Measurements from ENCODE around the gene PDZD4.

PDZD4 gene

GRCh38 chrX:153791104-153791852, 39.1 kb downstream of the PDZD4 start:
- H3K4me1 ChIP-seq (ENCODE audit: low read depth, poor library complexity, severe bottlenecking): peaks cover 6% of the 10 kb centered on the region
- no peak overlapping the region for H3K27ac ChIP-seq
- H2AFZ ChIP-seq (ENCODE audit: low read depth): no peak overlapping the region
- no peaks in the 10 kb centered on the region for H3K27me3 ChIP-seq (ENCODE audit: insufficient read depth, low read depth)
- TF ChIP-seq, protein P1, sequence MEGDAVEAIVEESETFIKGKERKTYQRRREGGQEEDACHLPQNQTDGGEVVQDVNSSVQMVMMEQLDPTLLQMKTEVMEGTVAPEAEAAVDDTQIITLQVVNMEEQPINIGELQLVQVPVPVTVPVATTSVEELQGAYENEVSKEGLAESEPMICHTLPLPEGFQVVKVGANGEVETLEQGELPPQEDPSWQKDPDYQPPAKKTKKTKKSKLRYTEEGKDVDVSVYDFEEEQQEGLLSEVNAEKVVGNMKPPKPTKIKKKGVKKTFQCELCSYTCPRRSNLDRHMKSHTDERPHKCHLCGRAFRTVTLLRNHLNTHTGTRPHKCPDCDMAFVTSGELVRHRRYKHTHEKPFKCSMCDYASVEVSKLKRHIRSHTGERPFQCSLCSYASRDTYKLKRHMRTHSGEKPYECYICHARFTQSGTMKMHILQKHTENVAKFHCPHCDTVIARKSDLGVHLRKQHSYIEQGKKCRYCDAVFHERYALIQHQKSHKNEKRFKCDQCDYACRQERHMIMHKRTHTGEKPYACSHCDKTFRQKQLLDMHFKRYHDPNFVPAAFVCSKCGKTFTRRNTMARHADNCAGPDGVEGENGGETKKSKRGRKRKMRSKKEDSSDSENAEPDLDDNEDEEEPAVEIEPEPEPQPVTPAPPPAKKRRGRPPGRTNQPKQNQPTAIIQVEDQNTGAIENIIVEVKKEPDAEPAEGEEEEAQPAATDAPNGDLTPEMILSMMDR (conservative IDR thresholded peaks at IDR 0.05; ENCODE audit: low read depth, low read length): no peak
- no peaks in the 10 kb centered on the region for H3K36me3 ChIP-seq (ENCODE audit: insufficient read depth)
- H4K20me1 ChIP-seq (ENCODE audit: insufficient read depth): no peaks in the 10 kb centered on the region
- peaks cover 30% of the 10 kb centered on the region for H3K79me2 ChIP-seq (ENCODE audit: insufficient read depth, low read depth)
- no peak overlapping the region for H3K4me2 ChIP-seq
- H3K9ac ChIP-seq: no peak overlapping the region
- no peak overlapping the region for H3K4me3 ChIP-seq (IDR thresholded peaks at IDR 0.05; ENCODE audit: insufficient read depth, low read depth, low read length)

DNA sequence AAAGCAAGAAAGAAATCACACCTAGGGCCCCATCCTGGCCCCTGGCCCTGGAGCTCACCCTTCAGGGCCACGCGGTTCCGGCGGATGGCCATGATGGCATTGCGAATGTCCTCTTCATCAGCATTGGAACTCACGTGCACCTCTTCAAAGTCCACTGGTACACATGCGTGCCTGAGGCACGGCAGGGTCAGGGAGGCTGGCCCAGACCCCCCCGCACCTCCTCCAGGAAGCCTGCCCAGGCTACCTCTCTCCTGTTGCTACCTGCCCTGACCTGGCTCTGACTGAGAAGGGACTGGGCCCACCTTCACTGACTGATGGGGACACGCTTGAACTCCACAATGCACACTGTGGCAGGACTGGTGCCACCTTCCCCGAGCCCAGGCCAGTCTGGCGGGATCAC, 40.7 kb downstream of the PDZD4 start:
- Histone ChIP-seq H3K27ac (no peak overlapping the region), H3K4me1 (ENCODE audit: low read depth, poor library complexity, severe bottlenecking) (peaks cover 4% of the 10 kb centered on the region), H3K27me3 (ENCODE audit: insufficient read depth, low read depth) (no peaks in the 10 kb centered on the region), H2AFZ (ENCODE audit: low read depth) (no peak overlapping the region), H3K79me2 (ENCODE audit: insufficient read depth, low read depth) (peaks cover 15% of the 10 kb centered on the region; the same call in 1 of the 2 replicates), H4K20me1 (ENCODE audit: insufficient read depth) (no peaks in the 10 kb centered on the region), H3K4me3 (IDR thresholded peaks at IDR 0.05; ENCODE audit: insufficient read depth, low read depth, low read length) (no peak overlapping the region), H3K4me2 (no peak overlapping the region), H3K36me3 (ENCODE audit: insufficient read depth) (no peaks in the 10 kb centered on the region), H3K9ac (no peak overlapping the region)
- TF ChIP-seq, protein P1 (conservative IDR thresholded peaks at IDR 0.05; ENCODE audit: low read depth, low read length): no peak

DNA sequence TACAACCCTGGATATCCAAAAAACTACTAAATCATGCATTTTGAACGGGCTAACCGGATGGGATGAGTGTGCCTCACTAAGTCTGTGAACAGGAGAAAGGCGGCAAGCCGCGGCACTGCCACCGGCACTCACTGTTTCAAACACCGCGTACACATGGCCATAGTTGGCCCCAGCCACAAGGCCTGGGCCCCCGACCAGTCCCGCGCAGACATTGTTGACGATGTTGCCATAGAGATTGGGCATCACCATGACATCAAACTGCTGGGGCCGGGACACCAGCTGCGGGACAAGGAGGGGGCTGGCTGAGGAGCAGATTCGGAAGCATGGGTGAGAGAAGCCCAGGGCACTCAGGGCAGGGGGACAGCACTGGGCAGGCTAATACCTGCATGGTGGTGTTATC, 43.7 kb downstream of the PDZD4 start:
- Histone ChIP-seq H3K27ac (no peak overlapping the region), H3K36me3 (ENCODE audit: insufficient read depth) (no peaks in the 10 kb centered on the region), H3K27me3 (ENCODE audit: insufficient read depth, low read depth) (no peaks in the 10 kb centered on the region), H3K9ac (no peak overlapping the region), H2AFZ (ENCODE audit: low read depth) (no peak overlapping the region), H4K20me1 (ENCODE audit: insufficient read depth) (no peaks in the 10 kb centered on the region), H3K4me1 (ENCODE audit: low read depth, poor library complexity, severe bottlenecking) (no peaks in the 10 kb centered on the region), H3K79me2 (ENCODE audit: insufficient read depth, low read depth) (no peaks in the 10 kb centered on the region), H3K4me2 (no peak overlapping the region), H3K4me3 (IDR thresholded peaks at IDR 0.05; ENCODE audit: insufficient read depth, low read depth, low read length) (no peak overlapping the region)
- TF ChIP-seq, protein P1 (conservative IDR thresholded peaks at IDR 0.05; ENCODE audit: low read depth, low read length): no peak

GRCh38 chrX:153784325-153784967, 45.9 kb downstream of the PDZD4 start:
- peaks cover 6% of the 10 kb centered on the region; the same call in 1 of the 2 replicates for H3K27me3 ChIP-seq (ENCODE audit: insufficient read depth, low read depth)
- TF ChIP-seq, protein P1 (conservative IDR thresholded peaks at IDR 0.05; ENCODE audit: low read depth, low read length): no peak
- H3K4me1 ChIP-seq (ENCODE audit: low read depth, poor library complexity, severe bottlenecking): no peaks in the 10 kb centered on the region
- no peaks in the 10 kb centered on the region for H4K20me1 ChIP-seq (ENCODE audit: insufficient read depth)
- H3K4me3 ChIP-seq (IDR thresholded peaks at IDR 0.05; ENCODE audit: insufficient read depth, low read depth, low read length): no peak overlapping the region
- no peak overlapping the region for H3K4me2 ChIP-seq
- no peaks in the 10 kb centered on the region for H3K79me2 ChIP-seq (ENCODE audit: insufficient read depth, low read depth)
- no peak overlapping the region for H2AFZ ChIP-seq (ENCODE audit: low read depth)
- no peak overlapping the region for H3K9ac ChIP-seq
- no peak overlapping the region for H3K27ac ChIP-seq
- no peaks in the 10 kb centered on the region for H3K36me3 ChIP-seq (ENCODE audit: insufficient read depth)

Data from KMS-11 (cell line).